Ishikawa (cell line): ENCODE data around the gene ARMC2.

Experiments
- CREB1 ChIP-seq: IDR thresholded peaks from 2 replicates; pipeline ENCODE4 v1.6.1; 2012; ENCODE audit warnings: low read depth
- EGR1 ChIP-seq: IDR thresholded peaks from 2 replicates; pipeline ENCODE4 v1.6.1; 2012
- EP300 ChIP-seq: IDR thresholded peaks from 2 replicates; pipeline ENCODE4 v1.6.1; 2012; ENCODE audit warnings: borderline replicate concordance
- FOXM1 ChIP-seq: IDR thresholded peaks from 2 replicates; pipeline ENCODE4 v1.6.1; 2012; ENCODE audit warnings: low read depth, borderline replicate concordance
- MAX ChIP-seq: IDR thresholded peaks from 2 replicates; pipeline ENCODE4 v1.6.1; 2012
- RAD21 ChIP-seq: IDR thresholded peaks from 2 replicates; pipeline ENCODE4 v1.6.1; 2012; ENCODE audit warnings: low read depth
- REST ChIP-seq: IDR thresholded peaks from 2 replicates; pipeline ENCODE4 v1.6.1; 2012; ENCODE audit warnings: low read depth, mild to moderate bottlenecking
- TAF1 ChIP-seq: IDR thresholded peaks from 2 replicates; pipeline ENCODE4 v1.6.1; 2012; ENCODE audit warnings: low read depth, mild to moderate bottlenecking
- TCF12 ChIP-seq: IDR thresholded peaks from 2 replicates; pipeline ENCODE4 v1.6.1; 2012; ENCODE audit warnings: low read depth
- TEAD4 ChIP-seq: IDR thresholded peaks from 2 replicates; pipeline ENCODE4 v1.6.1; 2012
- USF1 ChIP-seq: IDR thresholded peaks from 2 replicates; pipeline ENCODE4 v1.6.1; 2012
- YY1 ChIP-seq: IDR thresholded peaks from 2 replicates; pipeline ENCODE4 v1.6.1; 2012; ENCODE audit warnings: low read depth

GRCh38 chr6:108874470-108875160 lies 26.4 kb downstream of the ARMC2 start:
- TF ChIP-seq REST (no peak), RAD21 (no peak), TAF1 (no peak), CREB1 (no peak), TCF12 (no peak), USF1 (no peak), TEAD4 (no peak), EGR1 (no peak), EP300 (no peak), YY1 (no peak), MAX (no peak), FOXM1 (no peak)
